HT-29 (cell line): ENCODE results near the gene RNASE4. TPM values are rescaled to one million over a fixed set of nuclear protein-coding genes. Genes with fewer than 3 reads are reported as not detected.
A peak's percentile ranks its signal among the peaks of the same experiment; 100 is the strongest.
"Not testable (repeated sequence)": the region's sequence is repeated elsewhere in the genome, so short reads cannot be mapped to it uniquely, and the experiment has no call there.

Source experiments
- DNase-seq: peaks from one replicate; pipeline ENCODE4 v3.0.0-alpha.2; 2015; ENCODE audit warnings: low spot score
- total RNA-seq: library from RNA; depleted of rRNA; stranded (reverse); fragments of >200 nt; shearing (Covaris generic); gene quantifications from 2 replicates; pipeline ENCODE4 v1.2.3, GENCODE V29; 2014; rRNA removed

The RNASE4 gene
- 6.6 and 8.7 TPM in 2 replicates for total RNA-seq

- DNase-seq, result peak; percentile 78
These were observed at the start of gene RNASE4 for GRCh38 chr14:20683891-20684661. Gene RNASE4 (plus strand): TSS chr14:20684560. CDS start chr14:20699372, 14,812 bp downstream.

- DNase-seq, result no peak
These were observed 42.8 kb upstream of the RNASE4 start, which contains the start of gene OR6S1 for GRCh38 chr14:20641591-20641990. Gene OR6S1 (minus strand): TSS chr14:20641691. CDS start chr14:20641691, 0 bp downstream.

GRCh38 chr14:20642182-20642581 is 42.2 kb upstream of the RNASE4 start:
- no peak for DNase-seq

GRCh38 chr14:20642755-20643154 is 41.6 kb upstream of the RNASE4 start:
- DNase-seq, result not testable (repeated sequence)

GRCh38 chr14:20644520-20644919 is 39.8 kb upstream of the RNASE4 start:
- no peak for DNase-seq

GRCh38 chr14:20645481-20645880 is 38.9 kb upstream of the RNASE4 start:
- DNase-seq, result no peak

- no peak for DNase-seq
These were observed 31.1 kb upstream of the RNASE4 start for GRCh38 chr14:20652996-20653975.

GRCh38 chr14:20655851-20656250 is 28.5 kb upstream of the RNASE4 start:
- no peak for DNase-seq

GRCh38 chr14:20656274-20656673 is 28.1 kb upstream of the RNASE4 start:
- DNase-seq, result no peak

- DNase-seq, result peak; percentile 74
These were observed 26.8 kb upstream of the RNASE4 start for GRCh38 chr14:20657216-20658211.

- no peak for DNase-seq
These were observed 26.1 kb upstream of the RNASE4 start for GRCh38 chr14:20658246-20658645.

GRCh38 chr14:20659336-20659735 is 25.0 kb upstream of the RNASE4 start:
- no peak for DNase-seq

GRCh38 chr14:20659813-20660395 is 24.5 kb upstream of the RNASE4 start:
- no peak for DNase-seq

- no peak for DNase-seq
These were observed 23.2 kb upstream of the RNASE4 start for GRCh38 chr14:20661197-20661596.

GRCh38 chr14:20662968-20663732 is 21.2 kb upstream of the RNASE4 start:
- DNase-seq, result peak; percentile 86

GRCh38 chr14:20666400-20666961 is 17.9 kb upstream of the RNASE4 start:
- DNase-seq, result not testable (repeated sequence)

- no peak for DNase-seq
These were observed 16.4 kb upstream of the RNASE4 start for GRCh38 chr14:20667957-20668356.

GRCh38 chr14:20668969-20669368 is 15.4 kb upstream of the RNASE4 start:
- DNase-seq, result no peak

- peak; percentile 49 for DNase-seq
These were observed 12.6 kb upstream of the RNASE4 start for GRCh38 chr14:20671597-20672283.
